Upper lobe of left lung (tissue), 6 donors: ENCODE data around the gene IGFBP6. TPM values are rescaled to one million over a fixed set of nuclear protein-coding genes. Genes with fewer than 3 reads are reported as not detected.

Experiments used
- ATAC-seq, 2 donors: fragments of 200-7000 bp; cut with Tn5 transposase; one replicate each; pipeline ENCODE4 v1.9.1; 2022; ENCODE audit warnings: mild to moderate bottlenecking in 2 of 2, moderate library complexity in 2 of 2; ENCODE audit not compliant: low FRiP score in 2 of 2
- DNase-seq, 2 donors: peaks; one replicate each; pipeline ENCODE4 v3.0.0-alpha.2; 2019 to 2020
- H3K27ac ChIP-seq, 4 donors: fragments of 200-600 bp; sonication (generic); one replicate each; pipeline ENCODE4 v1.5.1; 2016 to 2019
- H3K27me3 ChIP-seq, 4 donors: fragments of 200-600 bp; sonication (generic); one replicate each; pipeline ENCODE4 v1.5.1; 2017 to 2019
- H3K36me3 ChIP-seq, 4 donors: fragments of 200-600 bp; sonication (generic); one replicate each; pipeline ENCODE4 v1.5.1; 2016 to 2019
- H3K4me1 ChIP-seq, 4 donors: fragments of 200-600 bp; sonication (generic); one replicate each; pipeline ENCODE4 v1.5.1; 2018 to 2019
- H3K4me3 ChIP-seq, 4 donors: fragments of 200-600 bp; sonication (generic); one replicate each; pipeline ENCODE4 v1.5.1; 2017 to 2019; ENCODE audit warnings: mild to moderate bottlenecking in 2 of 4, moderate library complexity in 1 of 4
- H3K9me3 ChIP-seq, 4 donors: fragments of 200-600 bp; sonication (generic); one replicate each; pipeline ENCODE4 v1.5.1; 2018 to 2019
- EP300 ChIP-seq, 4 donors: sonication (generic); formaldehyde crosslinking; IDR thresholded peaks; one replicate each; pipeline ENCODE4 v1.5.1; 2017; ENCODE audit warnings: antibody characterized with exemption in 4 of 4, control low read depth in 2 of 4
- POLR2A ChIP-seq, 4 donors: fragments of 450-650 bp; IDR thresholded peaks; one replicate each; pipeline ENCODE4 v1.5.1; 2016 to 2017; ENCODE audit warnings: antibody characterized with exemption in 4 of 4, mild to moderate bottlenecking in 2 of 4
- POLR2AphosphoS5 ChIP-seq, 2 donors: sonication (generic); formaldehyde crosslinking; IDR thresholded peaks; one replicate each; pipeline ENCODE4 v1.5.1; 2017; ENCODE audit warnings: antibody characterized with exemption in 2 of 2
- WGBS, 2 donors: methylation state at CpG; one replicate each; pipeline ENCODE4 v1.1.5; 2017 to 2018; 5-methylcytosine and 5-hydroxymethylcytosine counted together
- total RNA-seq, 6 donors: library from RNA; depleted of rRNA in 4 of 6; stranded (reverse); fragments of >200 nt in 4 of 6; gene quantifications; one replicate each; pipeline versions ENCODE4 v1.1.0 to v1.2.1, GENCODE V29; 2016 to 2021
- TF ChIP-seq, protein P1 (sequence below), 6 experiments: fragments of 450-650 bp in 4 of 6; fragments of 200-600 bp in 2 of 6; sonication (generic) in 2 of 6; IDR thresholded peaks; one replicate each; pipeline ENCODE4 v1.5.1; 2016 to 2019; ENCODE audit warnings: antibody characterized with exemption in 6 of 6
- donor health status: DM: no; HTN: no; CAD: no; lungs with moderate emphysema.
- donor health status: DM: no; HTN: yes; CAD: no; lungs with severe emphysema.

The IGFBP6 gene
- total RNA-seq, 6 donors from 2014 or later: 12.6 to 112 (median 48.9) TPM

DNA sequence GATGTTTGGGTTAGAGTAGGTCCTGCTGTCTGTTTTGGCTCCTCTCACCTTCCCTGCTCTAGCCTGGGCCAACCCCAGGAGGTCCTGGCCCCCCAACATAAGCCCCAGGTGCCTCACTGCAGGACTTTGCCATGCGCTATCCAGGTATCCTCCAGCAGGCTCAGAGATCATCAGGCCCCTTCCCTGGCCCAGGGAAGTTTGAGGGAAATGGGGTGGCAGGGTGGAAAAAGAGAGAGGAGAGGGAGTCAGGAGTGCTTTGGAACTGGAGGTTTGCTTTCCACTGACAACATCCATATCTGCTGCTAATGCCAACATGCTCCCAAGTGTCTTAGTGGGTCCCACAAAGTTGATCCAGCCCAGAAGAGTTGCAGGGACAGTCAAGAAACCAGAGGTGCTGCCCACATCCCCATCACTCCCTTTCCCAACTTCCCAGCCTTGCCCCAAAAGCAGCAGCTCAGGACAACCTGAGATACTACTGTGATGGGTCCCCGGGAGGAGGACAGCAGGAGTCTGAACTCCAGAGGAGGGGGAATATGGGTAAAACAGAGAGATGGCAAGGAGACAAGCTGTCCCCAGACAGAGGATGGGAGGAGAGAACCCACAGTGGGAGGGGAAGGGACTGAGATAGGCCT, 46.9 kb upstream of the IGFBP6 start:
- TF ChIP-seq POLR2AphosphoS5 (IDR thresholded peaks at IDR 0.05): no peak
- no peak for TF ChIP-seq POLR2A (IDR thresholded peaks at IDR 0.05)
- TF ChIP-seq, protein P1, sequence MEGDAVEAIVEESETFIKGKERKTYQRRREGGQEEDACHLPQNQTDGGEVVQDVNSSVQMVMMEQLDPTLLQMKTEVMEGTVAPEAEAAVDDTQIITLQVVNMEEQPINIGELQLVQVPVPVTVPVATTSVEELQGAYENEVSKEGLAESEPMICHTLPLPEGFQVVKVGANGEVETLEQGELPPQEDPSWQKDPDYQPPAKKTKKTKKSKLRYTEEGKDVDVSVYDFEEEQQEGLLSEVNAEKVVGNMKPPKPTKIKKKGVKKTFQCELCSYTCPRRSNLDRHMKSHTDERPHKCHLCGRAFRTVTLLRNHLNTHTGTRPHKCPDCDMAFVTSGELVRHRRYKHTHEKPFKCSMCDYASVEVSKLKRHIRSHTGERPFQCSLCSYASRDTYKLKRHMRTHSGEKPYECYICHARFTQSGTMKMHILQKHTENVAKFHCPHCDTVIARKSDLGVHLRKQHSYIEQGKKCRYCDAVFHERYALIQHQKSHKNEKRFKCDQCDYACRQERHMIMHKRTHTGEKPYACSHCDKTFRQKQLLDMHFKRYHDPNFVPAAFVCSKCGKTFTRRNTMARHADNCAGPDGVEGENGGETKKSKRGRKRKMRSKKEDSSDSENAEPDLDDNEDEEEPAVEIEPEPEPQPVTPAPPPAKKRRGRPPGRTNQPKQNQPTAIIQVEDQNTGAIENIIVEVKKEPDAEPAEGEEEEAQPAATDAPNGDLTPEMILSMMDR (IDR thresholded peaks at IDR 0.05): no peak
- no peak for TF ChIP-seq EP300 (IDR thresholded peaks at IDR 0.05)
- peak overlapping the region; percentile 66 to 90 (median 71) for H3K4me3 ChIP-seq
- peak overlapping the region; percentile 97 to 99 (median 98) for H3K27ac ChIP-seq
- no peaks in the 10 kb centered on the region for H3K27me3 ChIP-seq
- ATAC-seq: no peak
- H3K4me1 ChIP-seq: peaks cover 55 to 83% (median 73%) of the 10 kb centered on the region in 4 donors
- peaks cover 3 to 18% (median 5%) of the 10 kb centered on the region in 4 donors for H3K36me3 ChIP-seq
- WGBS, 2 donors: 46 to 49% methylated on average over 2 of the region's 2 CpGs
- no peak for DNase-seq
- H3K9me3 ChIP-seq: no peaks in the 10 kb centered on the region

DNA sequence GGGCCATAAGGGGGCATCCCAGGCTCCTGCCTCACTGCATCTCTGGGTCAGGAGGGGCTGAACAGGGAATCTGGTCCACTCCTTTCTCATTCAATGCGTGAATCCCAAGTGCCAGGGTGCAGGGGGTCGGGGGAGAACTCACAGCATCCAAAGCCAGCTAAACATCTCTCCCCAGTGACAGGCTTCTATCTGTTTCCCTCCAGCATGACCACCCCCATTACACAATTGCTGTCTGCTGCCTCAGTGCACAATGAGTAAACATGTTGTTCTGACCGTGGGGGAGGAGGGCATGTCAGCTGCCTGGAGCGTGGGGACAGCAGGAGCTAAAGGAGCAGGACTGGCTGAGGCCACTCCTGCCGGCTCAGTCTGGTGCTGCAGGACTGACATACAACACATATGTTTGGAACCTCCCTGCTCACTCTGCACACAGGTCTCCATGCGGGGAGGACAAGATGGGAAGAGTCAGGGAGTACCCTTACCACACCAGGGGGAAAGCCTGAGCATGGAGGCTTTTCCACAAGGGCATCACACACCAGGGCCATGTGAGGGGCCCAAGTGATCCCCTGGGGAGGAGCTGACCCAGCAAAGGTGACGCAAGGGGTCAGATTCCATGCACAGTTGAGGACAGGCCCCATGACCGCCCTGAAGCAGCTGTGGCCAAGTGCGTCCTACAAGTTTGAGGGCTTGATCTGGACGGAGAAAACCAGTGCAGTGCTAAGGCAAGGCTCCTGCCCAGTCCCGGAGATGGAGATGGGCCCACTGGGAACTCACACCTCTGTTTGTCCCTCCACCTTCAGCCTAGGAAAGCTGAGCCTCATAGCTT, 46.2 kb upstream of the IGFBP6 start:
- H3K27me3 ChIP-seq: no peaks in the 10 kb centered on the region
- H3K27ac ChIP-seq: peak overlapping the region; percentile 97 to 99 (median 98)
- peaks cover 48 to 77% (median 68%) of the 10 kb centered on the region in 4 donors for H3K4me1 ChIP-seq
- TF ChIP-seq POLR2AphosphoS5 (IDR thresholded peaks at IDR 0.05) (peak; percentile 56 to 85), EP300 (IDR thresholded peaks at IDR 0.05) (peak in 2 of 4 donors; percentile 38 to 42), POLR2A (IDR thresholded peaks at IDR 0.05) (peak in 2 of 4 donors; percentile 15 to 61)
- TF ChIP-seq, protein P1 (IDR thresholded peaks at IDR 0.05): peak in 5 of 6 experiments; percentile 18 to 68 (median 51)
- WGBS, 2 donors: 27 to 41% methylated on average over 5 to 11 of the region's 11 CpGs
- no peaks in the 10 kb centered on the region for H3K9me3 ChIP-seq
- ATAC-seq (peak; percentile 0 to 1), DNase-seq (peak in 1 of 2 donors; percentile 86)
- H3K36me3 ChIP-seq: peaks cover 3 to 25% (median 10%) of the 10 kb centered on the region in 4 donors
- peak overlapping the region; percentile 66 to 90 (median 71) for H3K4me3 ChIP-seq

DNA sequence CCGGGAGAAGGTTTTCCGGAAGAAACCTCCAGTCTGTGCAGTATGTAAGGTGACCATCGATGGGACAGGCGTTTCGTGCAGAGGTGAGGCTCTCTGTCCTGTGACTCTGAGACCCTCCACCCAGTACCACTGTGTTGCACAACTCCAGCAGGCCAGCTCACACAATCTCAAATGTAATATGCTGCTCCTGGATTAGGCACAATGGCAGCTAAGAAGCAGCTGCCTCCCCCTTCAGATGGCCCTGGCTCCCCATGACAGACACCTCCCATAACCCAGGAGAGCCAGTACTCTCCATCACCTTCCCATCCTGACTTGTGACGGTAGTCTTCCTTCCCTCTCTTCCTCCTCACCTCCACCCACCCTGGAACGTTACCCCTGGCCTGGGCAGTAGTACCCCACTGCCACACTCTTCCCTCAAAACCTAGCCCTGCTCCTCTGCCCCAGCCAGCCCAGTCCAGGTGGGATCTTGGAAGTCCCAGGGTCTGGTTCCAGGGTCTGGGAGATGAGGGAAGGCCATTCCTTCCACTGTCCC, 45.5 kb upstream of the IGFBP6 start:
- DNase-seq: no peak
- no peak for TF ChIP-seq POLR2A (IDR thresholded peaks at IDR 0.05)
- TF ChIP-seq POLR2AphosphoS5 (IDR thresholded peaks at IDR 0.05): no peak
- TF ChIP-seq, protein P1 (IDR thresholded peaks at IDR 0.05): no peak
- no peak for TF ChIP-seq EP300 (IDR thresholded peaks at IDR 0.05)
- H3K4me1 ChIP-seq: peaks cover 48 to 73% (median 66%) of the 10 kb centered on the region in 4 donors

DNA sequence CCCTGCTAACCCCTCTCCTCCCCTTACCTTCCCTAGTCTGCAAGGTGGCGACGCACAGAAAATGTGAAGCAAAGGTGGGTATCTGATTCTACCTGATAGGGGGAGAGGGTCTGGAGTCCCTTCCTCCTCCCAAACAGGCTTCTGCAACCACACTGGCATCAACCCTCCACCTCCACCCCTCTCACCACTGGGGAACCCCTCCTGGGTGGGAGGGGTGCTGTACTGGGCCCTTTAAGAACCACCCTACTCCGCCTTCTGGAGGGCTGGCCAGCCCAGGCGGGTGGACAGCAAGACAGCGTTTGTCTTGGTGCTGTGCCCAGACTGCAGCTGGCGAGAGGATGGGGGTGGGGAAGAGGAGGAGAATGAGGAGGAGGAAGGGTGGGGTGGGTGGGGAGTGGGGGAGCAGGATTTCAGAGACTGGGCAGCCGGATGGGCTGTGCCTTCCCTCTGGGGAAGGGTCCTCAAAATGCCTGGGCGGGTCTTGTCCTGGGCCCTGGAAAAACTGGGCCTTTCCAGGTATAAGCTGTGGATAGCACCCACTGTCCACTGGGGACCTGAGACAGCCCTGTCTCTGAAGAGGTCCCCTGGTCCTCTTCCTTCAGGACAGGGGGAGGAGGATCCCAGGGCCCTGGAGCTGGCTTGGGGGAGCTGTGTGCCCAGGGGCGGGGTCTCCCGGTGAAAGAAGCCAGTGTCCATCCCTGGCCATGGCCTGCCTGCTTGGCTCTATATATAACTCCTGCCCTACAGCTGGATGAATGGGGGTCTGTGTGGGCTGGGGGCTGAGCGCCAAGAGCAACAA, 44.8 kb upstream of the IGFBP6 start:
- peaks cover 48 to 72% (median 64%) of the 10 kb centered on the region in 4 donors for H3K4me1 ChIP-seq
- peak; percentile 23 to 52 for ATAC-seq

More for the DNA sequence above, 45.5 kb upstream of the IGFBP6 start:
- Histone ChIP-seq H3K27ac (peak overlapping the region; percentile 97 to 99 (median 98)), H3K36me3 (peaks cover 3 to 32% (median 15%) of the 10 kb centered on the region in 4 donors), H3K9me3 (no peaks in the 10 kb centered on the region), H3K27me3 (no peaks in the 10 kb centered on the region), H3K4me3 (peak overlapping the region; percentile 12 to 74 (median 67))
- WGBS, 2 donors: 46 to 49% methylated on average over 5 to 7 of the region's 7 CpGs
- ATAC-seq: no peak

More for the DNA sequence above, 44.8 kb upstream of the IGFBP6 start:
- TF ChIP-seq, protein P1 (IDR thresholded peaks at IDR 0.05): no peak
- TF ChIP-seq POLR2AphosphoS5 (IDR thresholded peaks at IDR 0.05): peak in 1 of 2 donors; percentile 87
- peak in 1 of 4 donors; percentile 76 for TF ChIP-seq EP300 (IDR thresholded peaks at IDR 0.05)
- TF ChIP-seq POLR2A (IDR thresholded peaks at IDR 0.05): peak in 1 of 4 donors; percentile 44
- Histone ChIP-seq H3K27ac (peak overlapping the region; percentile 97 to 99 (median 98)), H3K9me3 (no peaks in the 10 kb centered on the region), H3K27me3 (no peaks in the 10 kb centered on the region), H3K36me3 (peaks cover 3 to 39% (median 19%) of the 10 kb centered on the region in 4 donors), H3K4me3 (peak overlapping the region; percentile 12 to 74 (median 67))
- peak in 1 of 2 donors; percentile 93 for DNase-seq
- 33 to 43% methylated on average over 3 to 8 of the region's 11 CpGs for WGBS, 2 donors
